Transverse colon (tissue), 4 donors: ENCODE measurements around the gene PSME3. TPM values are rescaled to one million over a fixed set of nuclear protein-coding genes. Genes with fewer than 3 reads are reported as not detected.

Experiments
- DNase-seq: peaks from one replicate; pipeline ENCODE4 v3.0.0-alpha.2; 2019
- H3K27ac ChIP-seq, 4 donors: fragments of 200-600 bp; sonication (generic); 2 replicates each; pipeline ENCODE4 v1.5.1; 2016 to 2018; ENCODE audit warnings: inconsistent platforms in 4 of 4
- H3K27me3 ChIP-seq: fragments of 200-600 bp; sonication (generic); 2 replicates; pipeline ENCODE4 v1.5.1; 2017; ENCODE audit warnings: inconsistent platforms
- H3K36me3 ChIP-seq, 4 donors: fragments of 200-600 bp; sonication (generic); 2 replicates each; pipeline ENCODE4 v1.5.1; 2017 to 2019; ENCODE audit warnings: inconsistent platforms in 4 of 4
- H3K4me1 ChIP-seq, 4 donors: fragments of 200-600 bp; sonication (generic); 2 replicates each; pipeline ENCODE4 v1.5.1; 2017 to 2020; ENCODE audit warnings: inconsistent platforms in 4 of 4
- H3K4me3 ChIP-seq, 4 donors: fragments of 200-600 bp; sonication (generic); 1 replicate in 1 of 4; 2 replicates in 3 of 4; pipeline versions ENCODE4 v1.5.1 to v1.6.1; 2017 to 2019; ENCODE audit warnings: inconsistent platforms in 4 of 4
- H3K9me3 ChIP-seq, 2 donors: fragments of 200-600 bp; sonication (generic); 2 replicates each; pipeline ENCODE4 v1.5.1; 2017 to 2019; ENCODE audit warnings: inconsistent platforms in 2 of 2
- EP300 ChIP-seq: sonication (generic); formaldehyde crosslinking; IDR thresholded peaks from one replicate; pipeline ENCODE4 v1.6.1; 2017; ENCODE audit warnings: antibody characterized with exemption, low read depth
- POLR2A ChIP-seq: fragments of 450-650 bp; IDR thresholded peaks from one replicate; pipeline ENCODE4 v1.6.1; 2016; ENCODE audit warnings: antibody characterized with exemption, mild to moderate bottlenecking, moderate library complexity
- POLR2AphosphoS5 ChIP-seq, 3 donors: sonication (generic); formaldehyde crosslinking; IDR thresholded peaks; one replicate each; pipeline ENCODE4 v1.6.1; 2016; ENCODE audit warnings: antibody characterized with exemption in 3 of 3
- WGBS, 2 donors: methylation state at CpG; one replicate each; pipeline ENCODE4 v1.1.5; 2018; ENCODE audit warnings: low coverage in 1 of 2; 5-methylcytosine and 5-hydroxymethylcytosine counted together
- in situ Hi-C, 4 donors: fragments of 200-750 bp; cut with MboI; loops; one replicate each; pipeline versions ENCODE4 v1.15.0 to v1.15.1; 2017; ENCODE audit warnings: low sequenced_read_pairs in 3 of 4, low pct_ligation_motif_present in 1 of 4, low pct_unique_long_range_greater_than_20kb in 1 of 4
- intact Hi-C: fragments of 100-400 bp; cut with DNase I; formaldehyde crosslinking; loops from one replicate; pipeline ENCODE4 v1.15.1; 2023; ENCODE audit warnings: low total_unique reads
- total RNA-seq, 4 donors: library from RNA; depleted of rRNA; stranded (reverse); fragments of >200 nt; gene quantifications; one replicate each; pipeline ENCODE4 v1.1.0, GENCODE V29; 2016
- TF ChIP-seq, protein P1 (sequence below), 5 experiments: fragments of 200-600 bp in 3 of 5; fragments of 450-650 bp in 2 of 5; sonication (generic) in 3 of 5; IDR thresholded peaks; 1 replicate in 2 of 5; 2 replicates in 3 of 5; pipeline ENCODE4 v1.5.1; 2016 to 2017; ENCODE audit warnings: antibody characterized with exemption in 5 of 5, inconsistent platforms in 3 of 5, mild to moderate bottlenecking in 2 of 5, moderate library complexity in 1 of 5

Gene PSME3
- total RNA-seq, 4 donors from 2014 or later: 37.0 to 131 (median 60.4) TPM

DNA sequence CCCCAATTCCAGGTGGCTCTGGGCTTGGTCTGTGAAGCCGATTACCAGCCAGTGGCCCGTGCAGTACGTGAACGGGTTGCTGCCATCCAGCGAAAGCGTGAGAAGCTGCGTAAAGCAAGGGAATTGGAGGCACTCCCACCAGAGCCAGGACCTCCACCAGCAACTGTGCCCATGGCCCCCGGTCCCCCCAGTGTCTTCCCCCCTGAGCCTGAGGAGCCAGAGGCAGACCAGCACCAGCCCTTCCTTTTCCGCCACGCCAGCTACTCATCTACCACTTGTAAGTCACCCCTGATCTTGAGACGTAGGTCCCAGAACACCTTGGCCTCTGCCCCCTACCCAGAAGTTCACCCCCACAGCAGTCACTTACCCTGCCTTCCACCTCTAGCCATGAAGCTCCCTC, 45.9 kb upstream of the PSME3 start:
- Histone ChIP-seq H3K27me3 (peaks cover 41% of the 10 kb centered on the region), H3K36me3 (no peaks in the 10 kb centered on the region), H3K4me3 (no peak overlapping the region), H3K4me1 (peaks cover 0 to 12% (median 6%) of the 10 kb centered on the region in 4 donors), H3K9me3 (no peaks in the 10 kb centered on the region), H3K27ac (no peak overlapping the region)
- intact Hi-C loops (no loop called here), in situ Hi-C loops (no loop called here)
- TF ChIP-seq POLR2A: no peak
- TF ChIP-seq, protein P1, sequence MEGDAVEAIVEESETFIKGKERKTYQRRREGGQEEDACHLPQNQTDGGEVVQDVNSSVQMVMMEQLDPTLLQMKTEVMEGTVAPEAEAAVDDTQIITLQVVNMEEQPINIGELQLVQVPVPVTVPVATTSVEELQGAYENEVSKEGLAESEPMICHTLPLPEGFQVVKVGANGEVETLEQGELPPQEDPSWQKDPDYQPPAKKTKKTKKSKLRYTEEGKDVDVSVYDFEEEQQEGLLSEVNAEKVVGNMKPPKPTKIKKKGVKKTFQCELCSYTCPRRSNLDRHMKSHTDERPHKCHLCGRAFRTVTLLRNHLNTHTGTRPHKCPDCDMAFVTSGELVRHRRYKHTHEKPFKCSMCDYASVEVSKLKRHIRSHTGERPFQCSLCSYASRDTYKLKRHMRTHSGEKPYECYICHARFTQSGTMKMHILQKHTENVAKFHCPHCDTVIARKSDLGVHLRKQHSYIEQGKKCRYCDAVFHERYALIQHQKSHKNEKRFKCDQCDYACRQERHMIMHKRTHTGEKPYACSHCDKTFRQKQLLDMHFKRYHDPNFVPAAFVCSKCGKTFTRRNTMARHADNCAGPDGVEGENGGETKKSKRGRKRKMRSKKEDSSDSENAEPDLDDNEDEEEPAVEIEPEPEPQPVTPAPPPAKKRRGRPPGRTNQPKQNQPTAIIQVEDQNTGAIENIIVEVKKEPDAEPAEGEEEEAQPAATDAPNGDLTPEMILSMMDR (IDR thresholded peaks at IDR 0.05): no peak
- no peak for TF ChIP-seq POLR2AphosphoS5 (IDR thresholded peaks at IDR 0.05)
- no peak for TF ChIP-seq EP300
- 90% methylated on average over 10 of the region's 11 CpGs; no CpG with 5 or more reads in 1 of the 2 donors for WGBS, 2 donors
- DNase-seq: no peak

GRCh38 chr17:42791948-42792347, 41.2 kb upstream of the PSME3 start:
- TF ChIP-seq POLR2AphosphoS5 (IDR thresholded peaks at IDR 0.05): no peak
- TF ChIP-seq POLR2A: no peak
- TF ChIP-seq, protein P1 (IDR thresholded peaks at IDR 0.05): no peak
- TF ChIP-seq EP300: no peak
- WGBS, 2 donors: 68 to 90% methylated on average over 2 of the region's 2 CpGs
- Histone ChIP-seq H3K9me3 (no peaks in the 10 kb centered on the region), H3K36me3 (no peaks in the 10 kb centered on the region), H3K27ac (no peak overlapping the region), H3K27me3 (no peaks in the 10 kb centered on the region), H3K4me1 (peaks cover 3 to 21% (median 17%) of the 10 kb centered on the region in 4 donors), H3K4me3 (no peak overlapping the region)
- intact Hi-C loops: no loop called here
- DNase-seq: no peak
- in situ Hi-C loops: no loop called here

GRCh38 chr17:42792545-42792944, 40.7 kb upstream of the PSME3 start:
- Histone ChIP-seq H3K4me3 (no peak overlapping the region), H3K9me3 (no peaks in the 10 kb centered on the region), H3K27me3 (no peaks in the 10 kb centered on the region), H3K4me1 (peaks cover 5 to 27% (median 21%) of the 10 kb centered on the region in 4 donors), H3K36me3 (no peaks in the 10 kb centered on the region), H3K27ac (no peak overlapping the region)
- DNase-seq: no peak
- in situ Hi-C loops (no loop called here), intact Hi-C loops (no loop called here)
- 68 to 92% methylated on average over 4 to 5 of the region's 5 CpGs for WGBS, 2 donors
- TF ChIP-seq POLR2A: no peak
- TF ChIP-seq, protein P1 (IDR thresholded peaks at IDR 0.05): no peak
- TF ChIP-seq EP300: no peak
- TF ChIP-seq POLR2AphosphoS5 (IDR thresholded peaks at IDR 0.05): no peak

GRCh38 chr17:42795061-42795460, 38.1 kb upstream of the PSME3 start:
- in situ Hi-C loops: no loop called here
- no peak for DNase-seq
- TF ChIP-seq POLR2A (peak; percentile 26), EP300 (no peak)
- no peaks in the 10 kb centered on the region for H3K9me3 ChIP-seq
- H3K4me3 ChIP-seq: no peak overlapping the region
- peak overlapping the region; percentile 41 to 94 (median 86) for H3K27ac ChIP-seq
- intact Hi-C loops: no loop called here
- H3K27me3 ChIP-seq: no peaks in the 10 kb centered on the region
- H3K4me1 ChIP-seq: peaks cover 5 to 39% (median 32%) of the 10 kb centered on the region in 4 donors
- no peaks in the 10 kb centered on the region for H3K36me3 ChIP-seq
- 49 to 58% methylated on average over 3 to 4 of the region's 4 CpGs for WGBS, 2 donors

DNA sequence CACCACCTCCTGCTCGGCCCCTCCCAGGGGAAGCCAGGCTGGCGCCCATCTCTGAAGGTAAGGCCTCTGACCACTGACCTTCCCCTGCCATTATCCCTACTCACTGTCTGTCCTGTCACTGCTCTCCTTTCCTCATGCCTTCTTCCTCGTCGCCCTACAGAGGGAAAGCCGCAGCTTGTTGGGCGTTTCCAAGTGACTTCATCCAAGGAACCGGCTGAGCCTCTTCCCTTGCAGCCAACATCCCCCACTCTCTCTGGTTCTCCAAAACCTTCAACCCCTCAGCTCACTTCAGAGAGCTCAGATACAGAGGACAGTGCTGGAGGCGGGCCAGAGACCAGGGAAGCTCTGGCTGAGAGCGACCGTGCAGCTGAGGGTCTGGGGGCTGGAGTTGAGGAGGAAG, 37.7 kb upstream of the PSME3 start:
- Histone ChIP-seq H3K36me3 (no peaks in the 10 kb centered on the region), H3K27me3 (no peaks in the 10 kb centered on the region), H3K27ac (peak overlapping the region; percentile 41 to 94 (median 86)), H3K4me1 (peaks cover 5 to 39% (median 32%) of the 10 kb centered on the region in 4 donors), H3K9me3 (no peaks in the 10 kb centered on the region), H3K4me3 (no peak overlapping the region)
- 66 to 68% methylated on average over 5 to 10 of the region's 10 CpGs for WGBS, 2 donors
- peak in 1 of 3 donors; percentile 28 for TF ChIP-seq POLR2AphosphoS5 (IDR thresholded peaks at IDR 0.05)
- TF ChIP-seq POLR2A: no peak
- intact Hi-C loops (no loop called here), in situ Hi-C loops (no loop called here)
- DNase-seq: peak; percentile 39
